ENCODE measurements around the gene MRPS2.
"Not testable (repeated sequence)": the region's sequence is repeated elsewhere in the genome, so short reads cannot be mapped to it uniquely, and the experiment has no call there.

Gene MRPS2

GRCh38 chr9:135500525-135501260 lies at the start of gene MRPS2:
TSS of gene MRPS2 (plus strand) at chr9:135500682. CDS start at chr9:135500711, 29 bp downstream.
- DNase-seq (ENCODE audit: low read depth in 2 of 2): peak; percentile 75 to 82

DNA sequence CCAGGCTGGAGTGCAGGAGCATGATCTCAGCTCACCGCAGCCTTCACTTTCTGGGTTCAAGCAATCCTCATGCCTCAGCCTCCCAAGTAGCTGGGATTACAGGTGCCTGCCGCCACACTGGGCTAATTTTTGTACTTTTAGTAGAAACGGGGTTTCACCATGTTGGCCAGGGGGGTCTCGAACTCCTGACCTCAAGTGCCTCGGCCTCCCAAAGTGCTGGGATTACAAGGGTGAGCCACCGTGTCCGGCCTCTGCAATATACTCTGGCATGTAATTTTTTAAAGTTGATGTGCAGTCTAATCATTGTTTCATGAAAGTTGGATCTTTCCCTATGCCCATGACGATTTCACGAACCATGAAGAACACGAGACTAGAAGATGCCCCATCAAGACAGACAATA lies 49.5 kb upstream of the MRPS2 start:
- DNase-seq (ENCODE audit: low read depth in 2 of 2): no peak

DNA sequence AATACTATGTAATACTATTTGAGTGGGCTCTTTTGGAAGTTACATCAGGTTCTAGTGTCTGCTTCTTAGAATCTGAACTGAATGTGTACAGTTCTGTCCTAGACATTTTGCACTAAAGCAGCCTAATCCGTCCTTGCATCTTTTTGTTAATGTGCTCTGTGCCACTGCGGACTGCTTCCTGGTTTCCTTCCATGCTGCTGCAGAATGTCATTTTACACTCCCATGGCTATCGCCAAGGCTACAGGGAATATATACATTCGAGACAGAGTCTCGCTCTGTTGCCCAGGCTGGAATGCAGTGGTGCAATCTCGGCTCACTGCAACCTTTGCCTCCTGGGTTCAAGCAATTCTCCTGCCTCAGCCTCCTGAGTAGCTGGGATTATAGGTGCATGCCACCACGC lies 48.6 kb upstream of the MRPS2 start:
- DNase-seq (ENCODE audit: low read depth in 2 of 2): not testable (repeated sequence)

GRCh38 chr9:135454737-135455136 lies 45.7 kb upstream of the MRPS2 start:
- DNase-seq (ENCODE audit: low read depth in 2 of 2): no peak

- DNase-seq (ENCODE audit: low read depth in 2 of 2): no peak
Measured at GRCh38 chr9:135455401-135456030, 45.0 kb upstream of the MRPS2 start.

- no peak for DNase-seq (ENCODE audit: low read depth in 2 of 2)
Measured at GRCh38 chr9:135456436-135457104, 43.9 kb upstream of the MRPS2 start.

GRCh38 chr9:135458478-135458877 lies 42.0 kb upstream of the MRPS2 start:
- not testable (repeated sequence) for DNase-seq (ENCODE audit: low read depth in 2 of 2)

- no peak for DNase-seq (ENCODE audit: low read depth in 2 of 2)
Measured at GRCh38 chr9:135461936-135462335, 38.5 kb upstream of the MRPS2 start.

- no peak for DNase-seq (ENCODE audit: low read depth in 2 of 2)
Measured at GRCh38 chr9:135463140-135463539, 37.3 kb upstream of the MRPS2 start.

- no peak for DNase-seq (ENCODE audit: low read depth in 2 of 2)
Measured at GRCh38 chr9:135464181-135464580, 36.3 kb upstream of the MRPS2 start.

- peak in 1 of 2 donors; percentile 34 for DNase-seq (ENCODE audit: low read depth in 2 of 2)
Measured at GRCh38 chr9:135468854-135469521, 31.5 kb upstream of the MRPS2 start.

- no peak for DNase-seq (ENCODE audit: low read depth in 2 of 2)
Measured at GRCh38 chr9:135471791-135472640, 28.5 kb upstream of the MRPS2 start.

- DNase-seq (ENCODE audit: low read depth in 2 of 2): no peak
Measured at GRCh38 chr9:135473972-135474543, 26.4 kb upstream of the MRPS2 start.

DNA sequence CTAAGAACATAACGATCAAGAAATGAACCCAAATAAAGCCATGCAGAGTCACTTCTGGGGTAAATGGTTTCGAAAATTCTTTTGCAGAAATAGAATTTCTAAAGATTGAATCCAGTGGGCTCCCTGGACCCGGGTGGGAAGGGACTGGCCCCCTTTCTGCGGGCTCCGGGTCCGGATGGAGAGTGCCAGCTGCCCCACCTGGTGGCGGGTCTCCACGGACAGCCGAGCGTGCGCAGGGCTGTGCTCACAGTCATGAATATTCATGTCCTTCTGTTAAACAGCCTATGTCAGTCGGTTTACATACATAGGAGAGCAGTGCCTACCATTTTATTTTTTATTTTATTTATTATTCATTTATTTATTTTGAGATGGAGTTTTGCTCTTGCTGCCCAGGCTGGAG lies 25.6 kb upstream of the MRPS2 start:
- no peak for DNase-seq (ENCODE audit: low read depth in 2 of 2)

DNA sequence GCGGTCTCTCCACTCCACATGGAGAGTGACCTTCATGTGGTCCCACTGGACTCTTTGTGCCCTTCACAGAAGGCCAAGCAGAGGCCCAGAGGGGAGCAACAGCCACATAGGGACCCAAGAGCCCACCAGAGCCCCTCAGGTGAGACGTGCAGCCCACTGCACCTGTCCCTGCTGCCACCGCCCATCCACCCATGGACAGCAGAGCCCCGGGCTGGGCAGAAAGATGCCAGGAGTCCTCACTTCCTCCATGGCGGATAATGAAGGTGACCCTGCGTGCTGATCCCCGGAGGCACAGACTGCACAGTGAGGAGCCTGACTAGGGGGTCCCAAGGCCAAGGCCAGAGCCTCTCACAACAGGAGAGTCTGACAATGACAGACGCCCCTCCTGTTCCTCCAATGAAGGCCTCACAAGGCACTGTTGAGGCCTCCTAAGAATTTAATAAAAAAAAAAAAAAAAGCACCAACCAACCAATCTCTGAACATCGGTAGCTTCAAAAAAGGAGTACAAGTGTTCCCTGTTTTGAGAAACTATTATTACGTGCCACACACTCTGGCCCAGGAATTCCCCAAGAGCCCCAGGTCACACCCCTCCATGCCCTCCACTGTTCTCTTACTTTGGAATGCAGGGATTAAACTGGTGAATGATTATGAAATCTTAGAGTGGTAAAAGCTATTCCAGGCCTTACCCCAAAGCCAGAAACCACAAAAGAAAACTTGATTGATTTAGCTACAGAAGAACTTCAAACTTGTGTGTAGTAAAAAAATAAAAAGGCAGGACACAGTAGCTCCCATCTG lies 23.7 kb upstream of the MRPS2 start:
- DNase-seq (ENCODE audit: low read depth in 2 of 2): no peak

DNA sequence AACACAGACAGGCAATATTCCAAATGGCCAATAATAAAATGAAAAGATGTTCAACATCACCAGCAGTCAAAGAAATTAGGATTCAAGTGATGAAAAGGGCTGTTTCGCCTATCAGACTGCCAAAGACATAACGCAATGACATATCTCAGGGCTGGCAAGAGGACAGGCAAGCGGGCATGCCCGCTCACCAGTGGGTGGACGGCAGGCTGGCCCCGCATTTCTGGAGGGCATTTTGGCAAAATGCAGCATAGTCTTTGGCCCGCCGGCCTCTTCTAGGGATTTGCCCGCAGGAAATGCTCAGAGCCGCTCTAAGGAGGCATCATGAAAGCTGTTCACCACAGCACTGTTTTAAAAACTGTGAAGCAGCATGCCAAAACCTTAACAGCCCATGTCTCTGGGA lies 22.3 kb upstream of the MRPS2 start:
- DNase-seq (ENCODE audit: low read depth in 2 of 2): no peak

DNA sequence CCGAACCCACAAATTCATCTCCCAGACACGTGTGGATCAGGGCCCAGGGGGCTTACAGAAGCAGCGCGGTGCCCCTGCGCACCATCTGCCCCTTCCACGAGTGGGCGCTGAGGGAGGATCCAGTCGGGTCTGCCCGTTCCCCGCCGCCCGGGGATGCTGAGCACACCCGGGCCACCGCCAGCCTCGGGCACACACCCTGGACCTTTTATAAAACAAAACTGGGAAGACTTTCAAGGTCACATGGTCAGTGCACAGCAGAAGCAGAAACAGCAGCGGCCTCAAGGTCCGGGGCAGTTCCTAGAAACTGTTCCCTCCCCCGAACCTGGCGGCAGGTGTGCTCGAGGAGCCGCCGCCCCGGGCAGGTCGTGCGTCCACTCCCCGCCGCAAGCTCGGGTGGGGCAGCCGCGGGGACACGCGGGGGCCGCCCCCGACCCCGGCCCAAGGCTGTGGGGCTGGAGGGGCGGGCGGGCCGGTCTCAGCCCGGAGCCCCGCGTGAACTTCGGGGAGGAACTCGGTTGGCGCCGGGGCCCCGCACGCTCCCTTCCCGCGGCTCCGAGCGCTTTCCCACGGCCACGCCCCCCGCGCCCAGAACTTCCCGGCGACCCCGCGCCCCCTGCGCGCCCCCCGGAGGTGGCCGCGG lies 21.5 kb upstream of the MRPS2 start:
- DNase-seq (ENCODE audit: low read depth in 2 of 2): no peak

DNA sequence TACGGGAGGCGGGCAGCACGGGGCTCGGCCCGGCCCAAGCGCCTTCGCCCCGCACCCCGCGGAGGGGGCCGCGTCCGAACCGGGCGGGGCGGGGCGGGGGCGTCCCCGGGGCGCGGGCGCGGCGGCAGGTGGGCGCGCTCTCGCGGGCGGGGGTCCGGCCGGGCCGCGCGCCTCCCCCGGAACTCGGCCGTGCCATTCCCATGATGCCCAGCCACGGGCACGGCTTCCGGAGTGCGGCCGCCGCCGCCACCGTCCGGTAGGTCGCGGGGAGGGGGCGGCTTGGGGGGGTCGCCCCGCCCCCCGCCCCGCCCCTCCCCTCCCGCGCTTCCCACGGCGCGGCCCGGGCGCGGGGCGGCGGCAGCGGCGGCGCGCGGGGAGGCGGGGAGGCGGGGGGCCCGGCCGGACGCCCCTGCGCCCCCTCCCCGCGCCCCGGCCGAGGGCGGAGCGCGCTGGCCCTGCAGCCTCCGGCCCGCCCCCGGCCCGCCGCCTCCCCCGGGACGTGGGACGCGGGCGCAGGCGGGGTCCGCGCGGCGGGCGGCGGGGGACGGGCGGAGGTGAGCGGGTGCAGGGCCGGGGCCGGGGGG lies 20.9 kb upstream of the MRPS2 start, which contains the start of gene PPP1R26:
Gene PPP1R26 (plus strand): TSS at position 314 of the 584 bp plus-strand sequence. CDS start 4,729 bp downstream, outside the sequence.
- no peak for DNase-seq (ENCODE audit: low read depth in 2 of 2)

Measured in stimulated activated CD8-positive, alpha-beta memory T cell treated with anti-CD3 and anti-CD28 coated beads, Interleukin-2, amount 100 ng/mL, for 48 hours (primary cell).